Coronary artery (tissue), 2 donors: ENCODE data around the gene LIME1.
"Not testable (repeated sequence)": the region's sequence is repeated elsewhere in the genome, so short reads cannot be mapped to it uniquely, and the experiment has no call there.

Experiments used
- DNase-seq: peaks from one replicate; pipeline ENCODE4 v3.0.0-alpha.2; 2017; ENCODE audit warnings: low spot score
- H3K27ac ChIP-seq, 2 donors: fragments of 200-600 bp; sonication (generic); one replicate each; pipeline ENCODE4 v1.5.1; 2016 to 2019
- H3K4me3 ChIP-seq: fragments of 200-600 bp; sonication (generic); 2 replicates; pipeline ENCODE4 v1.5.1; 2016; ENCODE audit warnings: mild to moderate bottlenecking, moderate library complexity
- CTCF ChIP-seq: fragments of 200-600 bp; sonication (generic); IDR thresholded peaks from one replicate; pipeline ENCODE4 v1.5.1; 2019; ENCODE audit warnings: antibody characterized with exemption

The LIME1 gene

GRCh38 chr20:63711085-63711645 lies 25.3 kb upstream of the LIME1 start:
- Histone ChIP-seq H3K4me3 (no peak overlapping the region), H3K27ac (no peak overlapping the region)
- no peak for TF ChIP-seq CTCF
- no peak for DNase-seq

GRCh38 chr20:63712191-63712590 lies 24.3 kb upstream of the LIME1 start:
- H3K4me3 ChIP-seq: no peak overlapping the region
- TF ChIP-seq CTCF: no peak
- no peak overlapping the region for H3K27ac ChIP-seq
- no peak for DNase-seq

GRCh38 chr20:63714858-63715257 lies 21.6 kb upstream of the LIME1 start:
- no peak for DNase-seq
- TF ChIP-seq CTCF: no peak
- Histone ChIP-seq H3K27ac (no peak overlapping the region), H3K4me3 (no peak overlapping the region)

GRCh38 chr20:63718996-63719395 lies 17.5 kb upstream of the LIME1 start:
- no peak for DNase-seq
- Histone ChIP-seq H3K4me3 (no peak overlapping the region), H3K27ac (no peak overlapping the region)
- TF ChIP-seq CTCF: no peak

- H3K27ac ChIP-seq, H3K4me3 ChIP-seq, DNase-seq: not testable (repeated sequence)
These were observed 13.4 kb upstream of the LIME1 start for GRCh38 chr20:63722967-63723622.

GRCh38 chr20:63730189-63730733 lies 6.2 kb upstream of the LIME1 start:
- H3K4me3 ChIP-seq, DNase-seq, H3K27ac ChIP-seq: not testable (repeated sequence)

GRCh38 chr20:63731410-63731809 lies 5.1 kb upstream of the LIME1 start:
- no peak overlapping the region for H3K27ac ChIP-seq
- DNase-seq: no peak
- H3K4me3 ChIP-seq: no peak overlapping the region
- no peak for TF ChIP-seq CTCF
